Fibroblast of skin of left quadriceps (primary cell): Measurements from ENCODE around the gene HSPB6.

Experiments used
- DNase-seq, 2 experiments: peaks; one replicate each; pipeline ENCODE4 v3.0.0-alpha.2; 2013; ENCODE audit warnings: low read depth in 2 of 2

Gene HSPB6

DNA sequence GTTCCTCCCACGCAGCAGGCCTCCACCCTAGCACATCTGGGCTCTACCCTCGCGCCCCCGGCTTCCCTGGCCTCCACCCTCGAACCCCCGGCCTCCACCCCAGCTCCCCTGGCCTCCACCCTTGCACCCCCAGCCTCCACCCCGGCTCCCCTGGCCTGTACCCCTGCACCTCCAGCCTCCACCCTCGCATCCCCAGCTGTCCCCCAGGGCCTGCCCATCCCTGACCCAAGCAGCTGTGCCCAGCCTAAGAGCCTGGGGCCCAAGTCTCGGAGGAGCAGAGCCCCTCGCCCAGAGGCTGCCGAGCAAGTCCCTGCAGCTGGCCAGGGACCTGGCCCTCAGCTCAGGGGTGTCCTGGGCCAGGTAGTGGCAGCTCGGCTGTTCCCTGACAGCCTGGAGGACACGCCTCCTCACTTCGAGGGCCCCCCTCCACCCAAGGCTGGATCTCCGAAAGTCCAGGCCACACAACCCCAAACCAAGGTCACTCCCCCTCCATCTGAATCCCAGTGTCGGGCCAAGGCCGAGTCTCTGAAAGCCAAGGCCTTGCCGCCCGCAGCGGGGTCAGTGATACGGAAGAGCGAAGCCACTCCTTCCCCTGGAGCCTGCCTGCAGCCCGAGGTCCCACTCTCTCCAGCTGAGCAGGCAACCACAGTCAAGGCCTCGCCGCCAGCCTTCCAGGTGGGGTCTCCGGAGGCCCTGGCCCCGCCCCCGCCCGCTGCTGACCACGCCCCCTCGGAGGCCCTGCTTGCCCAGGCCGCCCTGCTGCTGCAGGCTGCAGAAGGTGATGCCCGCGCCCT, 10.7 kb upstream of the HSPB6 start:
- no peak for DNase-seq

DNA sequence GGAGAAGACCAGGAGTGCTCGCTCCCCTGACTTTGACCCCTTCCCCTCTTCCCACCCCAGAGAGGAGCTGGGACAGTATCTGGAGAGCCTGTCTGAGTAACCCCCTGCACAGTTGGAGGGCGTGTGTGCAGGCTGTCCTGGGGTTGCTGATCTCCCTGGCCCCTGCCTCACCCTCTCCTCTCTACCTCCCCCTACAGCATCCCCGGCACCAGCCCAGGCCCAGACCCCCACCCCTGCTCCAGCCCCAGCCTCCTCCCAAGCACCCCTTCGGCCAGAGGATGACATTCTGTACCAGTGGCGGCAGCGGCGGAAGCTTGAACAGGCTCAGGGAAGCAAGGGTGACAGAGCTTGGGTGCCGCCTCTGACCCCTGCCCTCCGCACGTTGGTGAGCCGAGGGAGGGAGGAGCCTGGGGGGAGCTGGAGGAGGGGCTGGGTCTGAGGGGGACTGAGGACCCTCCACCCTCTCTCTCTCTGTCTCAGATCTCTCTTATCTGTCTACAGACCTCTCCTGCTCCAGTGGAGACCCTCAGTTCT, 9.8 kb upstream of the HSPB6 start:
- DNase-seq, result no peak

DNA sequence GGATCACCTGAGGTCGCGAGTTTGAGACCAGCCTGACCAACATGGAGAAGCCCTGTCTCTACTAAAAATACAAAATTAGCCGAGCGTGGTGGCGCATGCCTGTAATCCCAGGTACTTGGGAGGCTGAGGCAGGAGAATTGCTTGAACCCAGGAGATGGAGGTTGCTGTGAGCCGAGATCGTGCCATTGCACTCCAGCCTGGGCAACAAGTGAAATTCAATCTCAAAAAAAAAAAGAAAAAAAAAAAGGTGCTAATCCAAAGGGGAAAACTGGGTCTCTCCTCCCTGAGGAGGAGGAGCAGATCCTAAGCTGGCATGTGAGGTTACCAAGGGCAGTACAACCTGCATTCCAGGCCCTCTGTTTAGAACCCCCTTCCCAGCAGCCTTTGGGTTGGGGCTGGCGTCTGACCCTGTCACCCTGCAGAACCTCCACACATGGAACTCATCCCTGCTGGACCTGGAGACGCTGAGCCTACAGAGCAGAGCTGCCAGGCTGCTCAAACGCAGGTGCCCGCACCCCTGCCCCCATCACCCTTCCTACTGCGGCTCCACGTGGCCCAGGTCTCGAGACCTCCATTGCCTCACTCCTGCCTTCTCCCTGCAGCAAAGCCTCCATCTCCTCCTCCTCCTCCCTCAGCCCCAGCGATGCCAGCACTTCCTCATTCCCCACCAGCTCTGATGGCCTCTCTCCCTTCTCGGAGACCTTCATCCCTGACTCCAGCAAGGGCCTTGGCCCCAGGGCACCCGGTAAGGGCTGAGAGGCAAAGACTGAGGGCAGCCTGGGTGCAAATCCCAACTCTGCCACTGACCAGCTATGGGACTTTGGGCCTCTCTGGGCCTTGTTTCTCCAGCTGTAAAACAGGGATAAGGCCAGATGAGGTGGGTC, 7.8 kb upstream of the HSPB6 start:
- DNase-seq, result no peak

DNA sequence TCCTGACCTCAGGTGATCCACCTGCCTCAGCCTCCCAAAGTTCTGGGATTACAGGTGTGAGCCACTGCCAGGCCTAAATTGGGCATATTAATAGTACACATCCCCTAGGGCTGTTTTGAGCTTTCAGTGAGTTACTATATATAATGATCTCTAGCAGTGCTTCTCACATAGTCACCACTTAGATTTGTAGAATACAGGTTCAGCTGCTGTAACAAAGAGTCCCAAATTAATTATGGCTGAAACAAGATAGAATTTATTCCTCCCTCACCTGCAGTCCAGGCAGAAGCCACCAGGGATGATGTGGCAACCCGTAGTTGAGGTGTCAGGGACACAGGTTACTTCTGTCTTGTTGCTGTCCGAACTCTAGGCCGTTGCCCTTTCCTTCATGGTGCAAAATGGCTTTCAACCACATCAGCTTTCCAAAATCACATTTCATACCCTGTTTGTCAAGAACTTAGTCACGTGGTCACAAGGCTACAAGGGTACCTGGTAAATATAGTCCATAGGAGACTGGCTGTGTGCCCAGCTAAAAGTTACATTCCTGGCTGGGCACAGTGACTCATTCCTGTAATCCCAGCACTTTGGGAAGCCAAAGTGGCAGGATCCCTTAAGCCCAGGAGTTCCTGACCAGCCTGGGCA, 4.0 kb upstream of the HSPB6 start:
- no peak for DNase-seq

DNA sequence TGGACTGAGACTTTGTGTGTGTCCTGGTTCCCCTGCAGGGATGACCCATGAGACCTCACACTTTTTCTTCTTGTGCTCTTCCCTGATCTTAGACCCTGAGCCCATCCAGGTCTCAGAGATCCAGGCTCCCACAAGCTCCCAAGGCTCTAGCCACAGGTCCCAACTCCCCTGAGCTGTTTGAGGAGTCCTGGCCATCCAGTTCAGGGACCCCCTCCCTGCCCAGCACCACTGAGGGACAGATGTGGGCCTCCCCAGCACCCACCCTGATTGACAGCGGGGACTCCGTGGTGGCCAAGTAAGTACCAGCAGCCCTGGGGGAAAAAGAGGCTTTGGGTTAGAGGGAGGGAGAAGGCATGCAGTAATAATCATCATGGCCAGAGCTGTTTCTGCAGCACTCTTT, 2.9 kb upstream of the HSPB6 start:
- DNase-seq, result no peak

DNA sequence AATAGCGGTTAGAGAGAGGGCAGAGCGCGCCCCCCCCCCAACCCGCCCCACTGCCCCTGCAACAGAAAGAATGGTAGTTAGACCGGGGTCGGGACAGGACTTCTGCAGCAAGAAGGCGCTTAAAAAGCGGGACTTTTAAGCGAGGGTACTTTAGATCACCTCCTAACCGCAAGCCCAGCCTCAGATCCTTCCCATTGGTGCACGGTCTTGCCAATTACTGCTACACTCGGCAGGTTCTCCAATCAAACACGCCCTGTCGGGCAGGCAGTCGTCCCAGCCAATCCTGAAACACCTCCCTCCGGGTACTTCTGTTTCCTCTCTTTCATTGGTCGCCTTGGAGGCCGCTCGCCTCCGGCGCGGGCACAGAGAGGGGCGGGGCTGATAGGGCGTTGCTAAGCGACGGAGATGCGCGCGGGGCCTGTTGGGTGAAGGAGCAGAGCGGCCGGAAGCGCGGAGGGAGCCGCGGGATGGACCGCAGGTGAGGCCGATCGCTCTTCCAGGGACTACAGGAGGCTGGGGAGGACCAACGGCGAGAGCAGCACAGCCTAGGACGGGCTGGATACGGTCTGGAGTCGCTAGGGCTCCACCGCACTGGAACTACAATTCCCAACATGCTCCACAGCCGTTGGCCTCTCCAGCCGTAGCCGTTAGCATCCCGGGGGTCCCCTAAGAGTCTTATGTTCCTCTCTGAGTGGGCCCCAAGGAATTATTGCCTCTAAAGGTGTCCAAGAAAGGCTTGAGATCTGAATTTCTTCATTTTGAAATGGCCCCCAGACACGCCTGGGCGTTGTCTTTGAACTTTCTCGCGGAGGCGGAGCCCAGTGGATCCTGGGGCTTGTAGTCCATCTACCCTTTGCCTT, 1.1 kb upstream of the HSPB6 start, which contains the start of gene PROSER3:
TSS of gene PROSER3 (plus strand) at position 428 of the 860 bp plus-strand sequence. CDS start at position 468, 40 bp downstream.
- peak; percentile 99 to 100 for DNase-seq

DNA sequence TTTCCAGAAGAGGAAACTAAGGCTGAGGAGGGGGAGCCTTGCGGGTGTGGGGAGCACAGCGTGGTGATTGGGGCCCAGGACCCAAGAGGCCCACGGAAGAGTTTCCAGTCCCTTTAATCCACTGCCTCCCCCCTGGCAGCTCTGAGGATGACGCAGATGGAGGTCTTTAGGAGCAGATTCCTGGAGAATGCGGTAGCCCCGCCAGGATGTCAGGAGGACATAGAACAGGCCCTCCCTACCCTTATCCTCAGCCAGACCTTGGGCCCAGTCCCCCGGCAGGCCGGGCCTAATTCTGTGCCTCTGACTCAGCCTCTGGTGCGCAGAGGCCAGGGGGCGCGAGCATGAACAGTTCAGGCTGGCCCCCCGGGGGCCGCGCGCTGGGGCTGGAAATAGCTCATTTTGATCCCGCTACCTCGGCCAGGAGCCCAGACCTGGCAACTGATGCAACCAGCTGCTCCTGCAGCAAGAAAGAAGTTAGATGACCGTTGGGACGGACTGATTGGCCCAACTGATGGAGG, 461 bp upstream of the HSPB6 start:
- peak; percentile 84 for DNase-seq

DNA sequence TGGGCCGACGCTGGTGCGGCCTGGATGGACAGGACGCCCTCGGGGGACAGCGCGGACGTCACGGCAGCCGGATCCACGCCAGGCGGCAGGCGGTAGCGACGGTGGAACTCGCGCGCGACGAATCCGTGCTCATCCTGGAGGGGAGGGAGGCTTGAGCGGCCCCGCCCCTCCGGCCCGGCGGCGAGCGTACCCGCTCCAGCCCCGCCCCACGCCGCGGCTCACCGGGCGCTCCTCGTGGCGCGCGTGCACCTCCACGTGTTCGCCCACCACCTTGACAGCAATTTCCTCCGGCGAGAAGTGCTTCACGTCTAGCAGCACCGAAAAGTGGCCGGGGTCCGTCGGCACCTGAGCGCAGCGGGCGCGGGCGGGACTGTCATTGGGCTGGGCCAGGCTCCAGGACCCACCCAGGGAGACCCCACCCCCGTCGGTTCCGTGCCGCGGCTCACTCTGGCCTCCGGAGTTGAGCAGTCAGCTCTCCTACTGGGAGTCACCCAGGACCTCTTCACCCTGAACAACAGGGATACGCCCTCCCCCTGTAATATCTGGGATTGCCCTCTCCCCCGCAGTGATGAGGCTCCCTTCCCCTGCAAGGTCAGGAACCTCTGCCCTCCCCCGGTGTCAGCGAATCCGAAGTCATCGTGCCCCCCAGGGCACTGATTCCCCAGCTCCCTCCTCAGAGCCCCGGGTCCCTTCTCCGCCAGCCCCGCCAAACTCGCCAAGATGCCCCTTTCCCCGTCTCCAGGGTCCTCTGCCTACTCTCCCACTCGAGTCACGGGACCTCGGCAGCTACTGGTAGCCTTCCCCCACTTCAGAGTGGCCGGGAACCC, 1.1 kb downstream of the HSPB6 start:
- DNase-seq, result no peak

DNA sequence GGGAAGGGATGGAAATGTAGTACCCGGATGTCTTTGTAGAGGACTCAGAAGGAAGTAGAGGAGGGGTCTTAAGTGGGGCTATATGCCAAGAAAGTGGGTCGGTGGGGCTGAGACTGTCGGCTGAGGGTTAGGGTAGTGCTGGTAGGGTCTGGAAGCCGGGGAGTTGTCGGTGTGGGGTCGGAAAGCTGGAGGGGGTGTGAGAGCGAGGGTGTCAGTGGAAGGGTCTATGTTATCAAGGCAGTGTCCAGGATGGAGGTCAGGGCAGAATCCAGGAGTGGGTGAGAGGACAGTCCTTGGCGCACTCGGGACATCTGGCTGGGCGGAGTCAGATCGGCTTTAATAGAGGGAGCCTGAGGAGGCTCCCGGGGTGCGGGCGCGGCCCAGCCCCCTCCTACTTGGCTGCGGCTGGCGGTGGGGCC, 1.7 kb downstream of the HSPB6 start:
- DNase-seq, result no peak

DNA sequence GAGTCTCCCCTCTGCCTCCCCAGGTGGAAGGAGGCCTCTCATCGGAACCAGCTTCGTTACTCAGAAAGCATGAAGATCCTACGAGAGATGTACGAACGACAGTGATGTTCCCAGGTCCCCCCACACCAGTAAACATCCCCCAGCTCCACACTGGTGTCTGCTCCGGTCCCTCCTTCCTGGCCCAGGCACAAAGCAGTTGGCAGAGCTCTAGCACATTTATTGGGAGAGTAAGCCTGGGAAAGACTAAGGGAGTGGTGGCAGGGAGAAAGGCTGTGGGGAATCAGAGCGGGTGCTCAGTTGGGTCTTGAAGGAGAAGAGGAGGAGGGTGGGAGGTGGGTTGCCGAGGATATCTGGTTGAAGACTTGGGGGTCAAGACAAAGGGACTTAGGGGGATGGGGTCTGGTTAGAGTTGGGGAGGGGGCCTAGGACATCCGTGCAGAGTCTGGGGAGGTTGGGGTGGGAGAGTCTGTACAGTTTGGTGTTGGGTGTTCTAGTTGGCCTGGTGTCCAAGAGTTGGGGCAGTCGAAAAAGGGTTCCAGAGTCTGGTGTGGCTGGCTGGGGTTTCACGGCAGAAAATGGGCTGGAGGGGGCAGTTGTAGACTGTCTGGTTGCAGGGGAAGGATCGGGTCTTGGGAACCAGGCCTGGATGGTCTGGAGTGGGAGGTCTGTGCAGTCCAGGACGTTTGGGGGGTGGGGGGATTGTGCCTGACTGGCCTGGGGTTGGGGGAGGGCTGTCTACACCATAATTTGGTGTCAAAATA, 2.3 kb downstream of the HSPB6 start:
- no peak for DNase-seq

DNA sequence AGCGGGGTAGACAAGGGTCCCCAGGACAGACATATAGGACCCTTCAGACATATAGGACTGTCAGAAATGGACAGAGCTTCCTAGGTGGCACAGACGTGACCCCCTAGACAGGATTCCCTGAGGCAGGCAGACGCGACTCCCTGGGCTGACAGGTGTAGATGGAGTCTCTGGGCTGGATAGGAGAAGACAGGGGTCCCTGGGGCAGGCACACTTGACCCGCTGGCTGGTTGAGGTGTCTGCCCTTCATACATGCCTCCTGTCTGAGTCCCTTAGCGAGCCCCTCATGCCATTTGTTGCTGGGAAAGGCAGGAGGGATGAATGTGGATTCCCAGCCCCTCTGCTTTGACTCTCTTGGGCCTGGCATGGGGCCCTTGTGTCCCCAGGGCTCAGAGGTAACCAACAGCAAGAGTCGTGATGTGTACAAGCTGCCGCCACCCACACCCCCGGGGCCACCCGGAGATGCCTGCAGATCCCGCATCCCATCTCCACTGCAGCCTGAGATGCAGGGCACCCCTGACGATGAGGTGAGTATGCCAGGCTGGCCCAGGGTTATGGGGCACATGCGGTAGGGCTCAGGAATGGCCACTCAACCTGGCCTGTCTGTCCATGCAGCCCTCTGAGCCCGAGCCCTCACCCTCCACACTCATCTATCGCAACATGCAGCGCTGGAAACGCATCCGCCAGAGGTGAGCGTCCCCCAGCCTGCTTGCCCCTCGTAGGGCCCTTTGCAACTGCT, 3.0 kb downstream of the HSPB6 start:
- no peak for DNase-seq

DNA sequence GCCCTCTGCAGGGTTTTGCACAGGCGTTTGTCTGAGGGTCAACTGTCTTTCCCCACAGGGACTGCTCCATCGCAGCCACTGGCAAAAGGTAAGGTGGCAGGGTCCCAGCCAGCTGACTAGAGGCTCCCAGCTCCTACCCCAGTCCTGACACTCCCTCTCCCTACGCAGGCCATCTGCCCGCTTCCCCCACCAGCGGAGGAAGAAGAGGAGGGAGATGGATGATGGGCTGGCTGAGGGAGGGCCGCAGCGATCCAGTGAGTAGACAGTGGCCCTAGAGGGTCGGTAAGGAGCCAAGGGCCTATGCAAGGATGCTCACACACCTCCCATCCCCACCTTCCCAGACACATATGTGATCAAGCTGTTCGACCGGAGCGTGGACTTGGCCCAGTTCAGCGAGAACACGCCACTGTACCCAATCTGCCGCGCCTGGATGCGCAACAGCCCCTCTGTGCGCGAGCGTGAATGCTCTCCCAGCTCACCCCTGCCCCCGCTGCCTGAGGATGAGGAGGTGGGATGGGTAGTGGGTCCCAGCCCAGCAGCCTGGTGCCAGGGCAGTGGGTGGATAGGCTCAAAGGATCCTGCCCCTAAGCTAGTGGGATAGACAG, 4.0 kb downstream of the HSPB6 start:
- no peak for DNase-seq

DNA sequence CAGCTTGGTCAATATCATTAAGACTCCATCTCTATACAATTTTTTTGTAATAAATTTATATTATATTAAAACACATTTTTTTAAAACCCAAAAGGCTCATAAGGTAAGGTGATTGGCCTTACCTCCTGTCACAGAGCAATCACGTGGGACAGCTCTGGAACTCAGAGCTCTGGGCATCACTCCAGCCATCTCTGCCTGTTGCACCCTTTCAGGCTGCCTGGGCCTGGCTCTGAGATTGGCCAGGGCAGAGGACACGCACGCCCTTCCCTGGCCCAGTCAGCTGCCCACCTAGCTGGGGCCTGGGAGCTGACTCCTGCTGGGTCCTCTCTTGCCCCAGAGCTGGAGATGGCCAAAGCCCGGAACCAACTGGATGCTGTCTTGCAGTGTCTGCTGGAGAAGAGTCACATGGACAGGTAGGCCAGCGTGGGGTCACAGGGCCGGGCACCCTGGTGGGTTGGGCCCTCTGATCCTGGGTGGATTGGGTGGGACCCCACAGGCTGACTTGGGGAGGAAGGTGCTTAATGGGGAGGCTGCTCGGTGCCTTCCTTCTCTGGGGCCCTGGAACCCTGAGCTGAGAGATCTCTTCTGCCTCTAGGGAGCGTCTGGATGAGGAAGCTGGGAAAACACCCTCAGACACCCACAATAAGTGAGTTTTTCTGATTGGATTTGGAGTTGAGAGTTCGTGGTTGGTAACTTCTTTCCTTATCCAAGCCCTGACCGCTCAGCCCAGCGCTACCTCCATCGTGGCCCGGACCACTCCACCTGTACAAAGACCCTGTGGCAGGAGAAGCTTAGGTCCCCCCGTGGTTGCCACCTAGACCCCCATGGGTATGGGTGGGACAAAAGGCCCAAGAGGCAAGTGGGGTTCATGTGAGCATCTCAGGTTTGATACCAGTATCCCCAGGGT, 4.7 kb downstream of the HSPB6 start:
- no peak for DNase-seq

DNA sequence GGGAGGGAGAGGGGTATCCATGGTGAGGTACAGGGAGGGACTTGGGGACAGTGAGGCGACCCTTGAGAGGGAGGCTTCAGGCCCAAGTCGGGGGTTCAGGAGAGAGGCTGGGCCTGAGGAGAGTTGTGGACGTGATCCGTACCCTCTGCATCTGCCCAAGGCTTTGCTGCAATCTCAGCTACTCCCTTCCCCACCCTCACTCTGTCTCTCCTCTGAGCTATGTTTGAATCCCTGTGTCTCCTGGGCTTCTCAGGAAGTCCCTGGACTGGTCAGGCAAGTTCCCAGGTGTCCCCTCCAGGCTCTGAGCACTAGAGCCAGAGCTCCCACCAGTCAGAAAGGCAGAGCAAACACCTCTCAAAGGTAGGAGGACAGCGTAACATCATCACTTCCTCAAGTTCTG, 6.7 kb downstream of the HSPB6 start:
- DNase-seq, result no peak

DNA sequence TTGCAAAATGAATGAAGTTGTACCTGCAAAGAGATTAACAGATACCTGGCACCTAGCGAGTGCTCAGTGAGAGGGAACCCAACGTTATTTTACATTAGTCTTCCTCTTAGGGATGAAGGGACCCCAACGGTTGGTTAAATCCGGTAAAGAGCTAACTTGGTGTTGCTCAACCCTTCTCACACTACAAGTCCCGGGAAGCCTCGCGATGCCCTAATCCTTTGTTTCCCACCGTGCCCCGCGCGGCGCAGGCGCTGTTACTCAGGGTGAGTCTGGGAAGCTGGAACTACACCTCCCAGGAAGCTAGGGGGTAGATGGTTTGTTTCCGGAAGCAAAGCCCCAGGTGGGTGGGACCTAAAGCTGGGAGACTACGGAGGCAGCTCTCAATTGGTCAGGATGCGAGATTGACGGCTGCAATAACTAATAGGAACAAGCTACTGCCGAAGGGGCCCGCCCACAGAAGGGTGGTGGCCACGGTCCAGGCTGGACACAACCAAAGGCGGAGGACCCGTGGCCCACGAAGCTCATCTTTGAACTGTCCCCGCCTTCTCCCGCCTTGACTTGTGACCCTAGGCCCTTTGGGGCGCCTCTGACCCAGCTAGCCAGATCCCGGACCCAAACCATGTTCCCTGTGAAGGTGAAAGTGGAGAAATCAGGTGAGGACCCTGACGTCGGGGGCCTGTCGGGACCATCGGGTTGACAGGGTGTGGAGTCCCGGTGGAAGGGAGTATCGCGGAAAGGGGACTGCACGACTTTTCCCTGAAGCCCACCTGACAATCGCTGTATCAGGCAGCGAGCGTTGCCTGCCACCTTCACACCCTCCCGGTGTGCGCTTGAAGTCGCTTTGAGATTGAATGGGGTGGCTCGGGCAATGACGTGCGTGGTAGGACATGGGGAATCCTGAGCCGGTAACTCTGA, 8.5 kb downstream of the HSPB6 start, which contains the start of gene LIN37:
TSS of gene LIN37 (plus strand) at position 471 of the 915 bp plus-strand sequence. CDS start at position 620, 149 bp downstream.
- peak; percentile 98 to 99 for DNase-seq

DNA sequence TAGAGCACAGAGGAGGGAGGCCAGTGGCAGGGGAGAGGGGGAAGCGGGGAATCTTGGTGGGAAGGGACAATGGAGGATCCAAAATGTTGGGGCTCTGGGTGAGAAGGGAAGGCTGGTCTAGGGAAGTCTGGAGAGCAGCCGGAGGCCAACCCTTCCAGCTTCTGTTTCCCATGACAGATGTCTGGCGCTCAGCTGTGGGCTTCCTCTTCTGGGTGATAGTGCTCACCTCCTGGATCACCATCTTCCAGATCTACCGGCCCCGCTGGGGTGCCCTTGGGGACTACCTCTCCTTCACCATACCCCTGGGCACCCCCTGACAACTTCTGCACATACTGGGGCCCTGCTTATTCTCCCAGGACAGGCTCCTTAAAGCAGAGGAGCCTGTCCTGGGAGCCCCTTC, 10.3 kb downstream of the HSPB6 start:
- DNase-seq, result no peak
